ENCODE measurements around the gene UAP1L1.

UAP1L1 gene

DNA sequence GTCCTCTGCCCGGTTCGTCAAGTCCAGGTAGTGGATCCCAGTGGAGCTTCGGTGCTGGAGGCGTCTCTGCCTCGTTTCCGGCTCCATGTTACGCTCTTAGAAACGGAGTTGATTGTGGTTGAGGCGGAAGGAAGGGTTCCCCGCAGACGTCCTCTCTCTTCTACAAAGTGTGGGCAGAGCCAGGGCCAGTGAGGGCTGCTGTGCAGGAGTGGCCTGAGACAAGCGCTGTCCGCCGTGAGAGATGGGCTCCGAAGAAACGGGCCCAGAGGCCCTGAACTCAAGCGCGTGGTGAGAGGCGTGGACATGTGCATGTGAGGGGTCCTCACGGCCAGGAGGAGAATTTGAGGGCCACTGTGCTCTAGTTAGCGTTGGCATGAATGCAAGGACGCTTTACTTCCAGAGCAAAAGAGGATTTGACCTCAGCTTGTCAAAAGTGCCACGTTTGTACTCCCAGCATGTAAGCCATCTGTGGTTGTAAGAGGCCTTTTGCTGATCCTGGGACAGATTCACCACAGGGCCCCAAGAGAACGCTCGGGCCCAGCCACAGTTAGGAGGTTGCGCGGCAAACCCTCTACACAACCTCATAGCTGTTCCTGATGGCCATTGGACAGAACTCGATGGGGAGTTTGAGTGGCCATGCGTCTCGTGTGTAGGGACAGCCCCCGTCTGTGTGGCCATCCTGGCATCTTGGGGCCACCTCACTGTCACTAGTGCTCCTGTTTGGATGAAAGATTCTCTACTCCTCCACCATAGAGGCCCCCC, 19.6 kb downstream of the UAP1L1 start:
- DNase-seq (ENCODE audit: low read depth, low spot score) = no peak

DNA sequence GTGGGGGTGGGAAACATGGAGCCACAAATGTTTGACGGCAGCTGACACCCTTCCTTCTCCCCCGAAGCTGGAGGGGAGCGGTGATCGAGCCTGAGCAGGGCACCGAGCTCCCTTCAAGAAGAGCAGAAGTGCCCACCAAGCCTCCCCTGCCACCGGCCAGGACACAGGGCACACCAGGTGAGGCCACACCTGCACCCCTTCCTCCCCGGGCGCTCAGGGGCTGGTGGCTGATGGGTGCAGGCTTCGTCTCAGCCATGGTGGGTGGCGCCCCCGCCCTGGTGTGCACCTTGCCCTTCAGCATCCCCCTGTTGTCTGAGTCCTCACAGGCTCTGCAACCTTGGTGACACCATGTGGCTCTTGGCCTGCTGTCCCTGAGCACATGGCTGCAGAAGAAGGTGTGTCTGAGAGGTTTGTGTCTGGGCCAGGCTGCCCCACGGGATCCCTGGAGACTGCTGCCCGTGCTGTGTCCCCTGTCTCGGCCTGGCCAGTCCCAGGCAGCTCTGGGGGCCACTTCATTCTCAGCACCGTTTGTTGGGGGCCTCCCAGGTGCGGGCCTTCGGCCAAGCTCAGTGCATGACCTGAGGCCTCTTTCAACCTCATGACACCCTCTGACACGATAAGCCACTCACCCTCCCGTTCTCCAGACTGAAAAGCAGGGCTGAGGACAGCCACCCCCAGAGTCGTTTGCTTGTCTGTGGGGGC, 20.6 kb downstream of the UAP1L1 start:
- no peak for DNase-seq (ENCODE audit: low read depth, low spot score)

DNA sequence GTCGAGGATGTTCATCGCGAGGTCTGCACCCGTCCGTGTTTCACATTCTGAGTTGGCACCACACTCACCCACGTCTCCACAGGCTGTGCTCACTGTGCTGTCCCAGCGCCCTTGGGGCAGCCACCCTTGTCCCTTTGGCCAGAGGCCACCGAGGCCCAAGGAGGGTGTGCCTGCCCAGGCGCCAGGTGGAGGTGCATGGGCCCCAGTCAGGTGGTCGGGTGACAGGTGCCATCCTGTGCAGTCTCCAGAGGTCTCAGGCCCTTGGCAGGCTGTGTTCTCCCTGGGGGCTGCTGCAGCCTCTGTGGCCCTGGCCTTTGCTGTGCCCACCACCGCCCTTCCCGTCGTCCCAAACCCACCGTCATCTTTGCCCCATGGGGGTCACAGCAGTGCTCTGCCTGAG, 21.9 kb downstream of the UAP1L1 start:
- DNase-seq (ENCODE audit: low read depth, low spot score) = no peak

DNA sequence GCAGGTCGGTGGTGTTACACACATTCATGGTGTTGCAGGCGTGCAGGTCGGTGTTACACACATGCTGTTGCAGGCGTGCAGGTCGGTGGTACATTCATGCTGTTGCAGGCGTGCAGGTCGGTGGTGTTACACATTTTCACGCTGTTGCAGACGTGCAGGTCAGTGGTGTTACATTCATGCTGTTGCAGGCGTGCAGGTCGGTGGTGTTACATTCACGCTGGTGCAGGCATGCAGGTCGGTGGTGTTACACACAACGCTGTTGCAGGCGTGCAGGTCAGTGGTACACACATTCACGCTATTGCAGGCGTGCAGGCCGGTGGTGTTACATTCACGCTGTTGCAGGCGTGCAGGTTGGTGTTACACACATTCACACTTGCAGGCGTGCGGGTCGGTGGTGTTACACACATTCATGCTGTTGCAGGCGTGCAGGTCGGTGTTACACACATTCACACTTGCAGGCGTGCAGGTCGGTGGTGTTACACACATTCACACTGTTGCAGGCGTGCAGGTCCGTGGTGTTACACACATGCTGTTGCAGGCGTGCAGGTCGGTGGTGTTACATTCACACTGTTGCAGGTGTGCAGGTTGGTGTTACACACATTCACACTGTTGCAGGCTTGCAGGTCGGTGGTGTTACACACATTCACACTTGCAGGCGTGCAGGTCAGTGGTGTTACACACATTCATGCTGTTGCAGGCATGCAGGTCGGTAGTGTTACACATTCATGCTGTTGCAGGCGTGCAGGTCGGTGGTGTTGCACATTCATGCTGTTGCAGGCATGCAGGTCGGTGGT, 26.1 kb downstream of the UAP1L1 start:
- DNase-seq (ENCODE audit: low read depth, low spot score) = no peak

DNA sequence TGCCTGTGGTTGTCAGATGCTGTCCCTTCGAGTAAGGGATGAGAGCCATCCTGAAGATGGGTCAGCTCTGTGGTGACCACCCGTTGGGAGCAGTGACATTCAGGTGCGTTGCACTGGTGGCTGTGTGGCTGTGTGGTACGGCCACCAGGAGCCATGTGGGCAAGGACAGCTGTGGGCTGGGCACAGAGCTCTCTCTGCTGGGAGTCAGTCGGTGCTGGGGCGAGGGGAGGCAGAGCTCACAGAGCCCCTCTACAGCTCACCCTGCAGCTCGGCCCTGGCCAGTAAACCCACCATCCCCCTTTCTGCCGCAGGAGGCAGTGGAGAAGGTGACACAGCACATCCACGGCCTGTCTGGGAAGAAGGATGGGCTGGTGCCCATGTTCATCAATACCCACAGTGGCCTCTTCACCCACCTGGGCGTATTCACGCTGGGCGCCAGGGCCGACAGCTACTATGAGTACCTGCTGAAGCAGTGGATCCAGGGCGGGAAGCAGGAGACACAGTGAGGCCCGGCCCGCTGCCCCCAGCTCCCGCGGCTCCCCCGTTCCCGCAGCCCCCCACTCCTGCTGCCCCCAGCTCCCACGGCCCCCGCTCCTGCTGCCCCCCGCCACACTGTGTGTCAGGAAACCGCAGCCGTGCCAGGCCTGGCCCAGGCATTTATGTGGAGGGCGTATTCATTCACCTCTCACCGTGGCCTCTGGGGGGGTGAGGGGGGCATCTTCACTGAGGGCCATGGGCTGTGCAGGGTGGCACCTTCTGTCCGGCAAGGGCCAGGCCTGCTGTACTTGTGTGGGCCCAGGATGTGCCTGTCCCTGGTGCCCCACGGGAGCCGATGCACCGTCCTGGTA, 28.7 kb downstream of the UAP1L1 start:
- DNase-seq (ENCODE audit: low read depth, low spot score) = no peak

DNA sequence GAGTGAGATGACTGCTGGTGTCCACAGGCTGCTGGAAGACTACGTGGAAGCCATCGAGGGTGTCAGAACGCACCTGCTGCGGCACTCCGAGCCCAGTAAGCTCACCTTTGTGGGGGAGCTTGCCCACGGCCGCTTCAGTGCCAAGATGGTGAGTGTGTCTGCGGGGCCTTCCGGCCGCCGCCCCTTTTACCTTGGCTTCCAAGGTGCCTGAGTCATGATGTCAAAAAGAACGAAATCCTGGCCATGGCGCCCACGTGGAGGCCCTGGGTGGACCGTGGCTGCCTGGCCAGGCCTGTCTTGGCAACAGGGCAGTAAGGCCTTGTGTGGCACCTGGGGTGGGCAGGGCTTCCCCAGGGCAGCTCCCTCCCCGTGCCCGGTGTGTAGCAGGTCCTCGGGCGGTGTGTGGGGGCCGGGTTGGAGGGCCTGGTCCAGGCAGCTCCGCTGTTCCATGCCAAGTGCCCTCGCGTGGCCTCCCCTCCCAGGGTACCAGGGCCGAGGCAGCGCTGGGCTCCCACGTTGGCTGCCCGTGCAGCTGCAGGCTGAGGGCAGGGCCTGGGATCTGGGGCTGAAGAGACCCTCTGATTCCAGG, 29.4 kb downstream of the UAP1L1 start:
- no peak for DNase-seq (ENCODE audit: low read depth, low spot score)

DNA sequence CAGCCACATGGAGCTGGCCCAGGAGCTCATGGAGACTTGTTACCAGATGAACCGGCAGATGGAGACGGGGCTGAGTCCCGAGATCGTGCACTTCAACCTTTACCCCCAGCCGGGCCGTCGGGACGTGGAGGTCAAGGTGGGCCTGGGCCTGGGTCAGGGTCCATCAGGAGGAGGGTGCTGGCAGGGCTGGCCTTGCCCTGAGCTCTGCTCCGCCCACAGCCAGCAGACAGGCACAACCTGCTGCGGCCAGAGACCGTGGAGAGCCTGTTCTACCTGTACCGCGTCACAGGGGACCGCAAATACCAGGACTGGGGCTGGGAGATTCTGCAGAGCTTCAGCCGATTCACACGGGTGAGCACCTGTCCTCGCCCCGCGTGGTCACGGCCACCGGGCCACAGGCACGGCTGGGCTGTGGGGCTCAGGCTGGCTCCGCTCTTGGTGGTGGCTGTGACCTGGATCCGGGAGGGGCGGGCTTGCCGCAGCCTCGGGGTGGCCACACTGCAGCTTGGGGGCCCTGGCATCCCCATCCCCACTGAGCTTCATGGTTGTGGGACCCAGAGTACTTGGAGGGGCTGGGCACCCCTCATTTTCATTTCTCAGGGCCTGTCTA, 30.1 kb downstream of the UAP1L1 start:
- DNase-seq (ENCODE audit: low read depth, low spot score) = no peak

DNA sequence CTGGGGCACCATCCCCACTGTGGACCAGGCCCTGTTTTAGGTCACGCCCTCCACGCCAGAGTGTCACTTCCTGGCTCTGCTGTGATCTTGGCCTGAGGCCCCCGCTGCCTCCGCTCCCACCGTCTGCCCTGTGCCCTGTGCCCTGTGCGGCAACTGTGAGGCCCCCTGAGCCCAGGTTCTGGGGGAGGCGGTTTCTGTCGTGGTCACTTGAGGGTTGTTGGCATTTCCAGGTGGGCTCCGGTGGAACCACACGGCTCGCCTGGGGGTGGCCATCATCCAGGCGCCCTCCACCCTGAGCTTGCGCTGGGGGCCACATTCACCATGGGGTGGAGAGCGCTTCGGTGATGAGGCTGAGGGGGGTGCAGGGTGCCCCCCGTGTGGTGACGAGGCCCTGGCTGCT, 30.7 kb downstream of the UAP1L1 start:
- DNase-seq (ENCODE audit: low read depth, low spot score) = no peak

DNA sequence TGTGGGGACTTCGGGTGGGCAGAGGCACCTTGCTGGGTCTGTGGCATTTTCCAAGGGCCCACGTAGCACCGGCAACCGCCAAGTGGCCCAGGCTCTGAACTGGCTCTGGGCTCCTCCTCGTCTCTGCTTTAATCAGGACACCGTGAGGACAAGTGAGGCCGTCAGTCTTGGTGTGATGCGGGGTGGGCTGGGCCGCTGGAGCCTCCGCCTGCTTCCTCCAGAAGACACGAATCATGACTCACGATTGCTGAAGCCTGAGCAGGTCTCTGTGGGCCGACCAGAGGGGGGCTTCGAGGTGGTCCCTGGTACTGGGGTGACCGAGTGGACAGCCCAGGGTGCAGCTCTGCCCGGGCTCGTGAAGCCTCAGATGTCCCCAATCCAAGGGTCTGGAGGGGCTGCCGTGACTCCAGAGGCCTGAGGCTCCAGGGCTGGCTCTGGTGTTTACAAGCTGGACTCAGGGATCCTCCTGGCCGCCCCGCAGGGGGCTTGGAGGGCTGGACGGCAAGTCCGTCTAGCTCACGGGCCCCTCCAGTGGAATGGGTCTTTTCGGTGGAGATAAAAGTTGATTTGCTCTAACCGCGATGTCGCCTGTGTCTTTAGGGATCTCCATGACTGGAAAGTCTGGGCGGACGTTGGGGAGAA, 31.4 kb downstream of the UAP1L1 start:
- no peak for DNase-seq (ENCODE audit: low read depth, low spot score)

DNA sequence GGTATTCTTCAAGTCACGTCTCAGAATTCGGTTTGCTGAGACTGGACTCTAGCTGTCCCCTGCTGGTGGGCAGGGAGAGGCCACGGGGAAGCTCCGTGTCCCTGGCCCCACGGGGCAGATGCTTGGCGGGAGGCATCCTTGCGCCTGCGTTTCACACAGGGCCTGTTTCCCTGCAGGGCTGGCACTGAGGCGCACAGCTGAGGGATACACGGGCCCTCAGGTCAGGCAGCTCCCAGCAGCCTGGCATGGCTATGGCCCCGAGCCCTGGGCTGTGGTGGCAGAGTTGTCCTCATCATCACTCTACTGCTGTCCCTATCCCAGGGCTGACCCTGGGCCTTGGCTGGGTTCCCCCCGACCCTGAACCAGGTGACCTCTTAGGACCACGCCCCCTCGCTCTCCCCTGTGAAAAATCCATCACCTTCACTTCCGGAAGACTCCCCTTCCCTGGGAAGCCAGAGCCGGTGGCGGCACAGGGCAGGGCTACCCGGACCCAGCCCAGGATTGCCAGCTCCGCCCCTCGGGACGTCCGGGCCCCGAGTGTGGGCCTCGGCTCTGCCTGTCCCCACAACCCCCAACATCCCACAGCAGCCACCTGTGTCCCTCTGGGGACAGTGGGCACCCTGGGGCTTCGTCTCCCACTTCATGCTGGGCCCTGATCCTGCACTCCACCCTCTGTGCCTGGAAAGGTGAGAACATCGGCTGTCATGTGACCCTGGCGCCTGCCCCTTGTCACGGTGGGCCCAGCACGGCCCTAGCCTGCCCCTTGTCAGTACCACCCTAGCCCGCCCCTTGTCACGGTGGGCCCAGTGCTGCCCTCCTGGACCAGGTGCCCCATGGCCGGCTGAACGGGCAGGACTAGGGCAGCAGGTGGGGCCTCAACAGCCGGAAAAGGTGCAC, 32.2 kb downstream of the UAP1L1 start:
- no peak for DNase-seq (ENCODE audit: low read depth, low spot score)

DNA sequence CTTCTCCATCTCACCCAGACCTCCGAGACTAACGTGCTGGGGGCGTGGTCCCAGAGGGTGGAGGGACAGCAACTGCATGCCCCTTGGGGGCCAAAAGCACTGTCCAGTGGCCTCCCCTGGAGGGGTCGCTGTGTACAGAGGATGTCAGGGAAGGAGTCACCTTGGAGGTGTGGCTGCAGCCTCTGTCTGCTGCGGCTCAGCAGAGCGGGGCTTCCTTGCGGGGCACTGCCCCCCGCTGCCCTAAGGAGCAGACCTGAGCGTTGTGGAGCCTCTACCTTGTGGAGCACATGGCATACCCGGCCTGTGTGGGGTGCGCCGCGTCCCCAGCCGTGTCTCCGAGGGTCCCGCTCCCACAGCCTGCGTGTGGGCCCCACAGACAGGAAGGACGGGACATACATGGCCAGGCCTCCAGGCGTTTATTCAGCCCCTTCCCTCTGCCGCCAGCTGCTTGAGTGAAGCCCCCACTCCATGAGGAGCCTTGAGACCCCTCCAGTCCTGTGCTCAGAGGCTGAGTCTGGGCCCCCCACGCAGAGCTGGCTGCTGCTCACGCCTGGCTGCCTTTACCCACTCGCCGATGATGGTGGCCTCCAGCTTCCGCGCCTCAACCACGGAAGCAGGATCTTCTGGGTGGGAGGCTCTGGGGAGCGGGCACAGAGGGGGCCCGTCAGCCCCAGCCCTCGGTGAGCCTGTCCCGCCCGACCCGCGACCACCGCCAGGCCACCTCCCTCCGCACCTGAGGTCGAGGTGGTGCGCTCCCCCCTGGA, 33.0 kb downstream of the UAP1L1 start:
- no peak for DNase-seq (ENCODE audit: low read depth, low spot score)

DNA sequence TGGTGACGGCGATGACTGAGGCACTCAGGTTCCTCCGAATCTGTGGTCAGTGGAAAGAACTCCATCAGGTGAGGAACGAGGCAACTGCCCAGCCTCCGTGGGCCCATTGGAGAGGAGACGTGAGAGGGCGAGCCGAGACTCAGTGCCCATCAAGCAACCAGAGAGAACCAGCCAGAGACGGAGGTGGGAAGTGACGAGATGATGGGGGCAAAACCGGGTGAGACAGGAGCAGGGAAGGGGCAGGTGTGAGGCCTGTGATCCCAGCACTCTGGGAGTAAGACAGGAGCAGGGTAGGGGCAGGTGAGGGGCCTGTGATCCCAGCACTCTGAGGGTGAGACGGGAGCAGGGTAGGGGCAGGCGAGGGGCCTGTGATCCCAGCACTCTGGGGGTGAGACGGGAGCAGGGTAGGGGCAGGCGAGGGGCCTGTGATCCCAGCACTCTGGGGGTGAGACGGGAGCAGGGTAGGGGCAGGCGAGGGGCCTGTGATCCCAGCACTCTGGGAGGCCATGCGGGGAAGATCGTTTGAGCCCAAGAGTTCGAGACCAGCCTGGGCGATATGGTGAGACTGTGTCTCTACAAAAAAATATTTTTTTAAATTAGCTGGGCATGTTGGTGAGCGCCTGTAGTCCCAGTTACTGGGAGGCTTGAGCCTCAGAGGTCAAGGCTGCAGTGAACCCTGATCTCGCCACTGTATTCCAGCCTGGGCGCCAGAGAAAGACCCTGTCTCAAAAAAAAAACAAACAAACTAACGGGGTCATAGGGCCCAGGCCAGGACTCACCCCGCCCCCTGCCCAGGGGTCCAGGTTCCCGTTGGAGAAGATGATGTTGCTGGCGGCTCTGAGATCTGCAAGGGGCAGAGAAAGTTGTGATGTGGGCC, 33.8 kb downstream of the UAP1L1 start:
- no peak for DNase-seq (ENCODE audit: low read depth, low spot score)

DNA sequence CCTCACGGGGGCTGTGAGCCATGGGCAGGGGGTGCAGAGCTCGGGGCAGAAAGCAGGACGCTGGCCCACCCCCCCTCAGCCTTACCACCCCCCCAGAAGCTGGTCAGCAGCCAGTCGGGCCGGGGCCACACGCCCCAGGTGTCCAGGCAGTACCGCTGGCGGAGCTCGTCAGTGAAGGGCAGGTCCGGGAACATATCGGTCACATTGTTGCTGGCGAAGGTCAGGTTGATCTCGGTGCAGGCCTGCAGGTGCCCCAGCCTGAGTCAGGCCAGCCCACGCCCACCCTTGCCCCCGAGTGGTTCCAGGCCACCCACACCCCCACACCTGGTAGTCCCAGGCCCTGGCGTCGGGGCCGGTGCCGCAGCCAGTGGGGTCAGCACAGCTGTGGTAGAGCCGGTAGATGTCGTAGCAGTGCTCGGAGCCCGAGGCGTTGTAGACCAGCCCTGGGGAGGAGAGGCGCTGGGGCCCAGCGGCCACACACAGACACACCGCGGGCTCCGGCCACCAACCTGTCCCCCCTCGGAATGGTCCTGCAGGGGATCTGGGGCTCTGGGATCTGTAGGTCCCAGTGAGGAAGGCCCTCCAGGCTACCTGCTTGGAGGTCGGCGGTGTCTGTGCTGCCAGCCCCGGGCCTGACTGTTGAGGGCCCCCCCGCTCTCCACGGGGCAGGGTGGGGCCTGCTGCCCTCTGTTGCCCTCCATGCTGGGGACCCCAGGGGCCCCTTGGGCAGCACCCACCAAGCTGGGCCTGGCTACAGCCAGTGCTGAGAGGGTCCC, 34.7 kb downstream of the UAP1L1 start:
- no peak for DNase-seq (ENCODE audit: low read depth, low spot score)

DNA sequence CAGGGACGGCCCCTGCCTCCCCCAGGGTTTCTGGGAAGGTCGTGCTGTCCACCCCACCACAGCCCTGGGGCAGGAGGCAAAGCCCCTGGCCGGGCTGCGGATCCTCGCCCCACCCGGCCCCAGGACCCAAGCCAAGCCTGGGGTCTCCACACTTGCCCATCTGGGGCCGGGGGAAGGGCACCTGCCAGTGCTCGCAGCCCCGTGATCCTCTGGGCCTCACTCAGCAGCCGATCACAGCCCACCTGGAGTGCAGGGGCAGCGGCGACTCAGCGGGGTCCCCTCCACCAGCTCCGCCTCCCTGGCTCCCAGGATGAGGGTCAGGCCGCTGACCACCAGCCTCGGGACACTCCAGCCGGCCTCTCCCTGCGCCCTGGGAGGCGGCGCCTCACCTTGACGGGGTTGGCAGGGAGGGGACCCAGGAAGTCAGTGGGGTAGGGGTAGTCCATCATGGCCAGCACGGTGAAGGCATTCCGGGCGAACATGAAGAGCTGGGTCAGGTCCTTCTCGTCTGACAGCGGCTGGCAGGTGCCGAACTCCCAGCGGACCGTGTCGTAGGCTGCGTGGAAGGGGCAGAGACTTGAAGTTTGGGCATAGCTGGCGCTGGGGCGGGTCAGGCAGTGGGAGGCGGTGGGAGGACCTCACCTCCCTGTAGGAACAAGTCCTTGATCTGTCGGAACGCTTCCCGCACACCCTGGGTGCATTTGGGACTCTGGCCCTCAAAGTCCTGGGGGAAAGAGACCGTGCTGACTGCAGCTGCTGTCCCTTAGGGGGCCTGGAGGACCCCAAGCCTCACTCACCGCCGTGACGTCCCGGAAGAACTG, 35.5 kb downstream of the UAP1L1 start:
- no peak for DNase-seq (ENCODE audit: low read depth, low spot score)

DNA sequence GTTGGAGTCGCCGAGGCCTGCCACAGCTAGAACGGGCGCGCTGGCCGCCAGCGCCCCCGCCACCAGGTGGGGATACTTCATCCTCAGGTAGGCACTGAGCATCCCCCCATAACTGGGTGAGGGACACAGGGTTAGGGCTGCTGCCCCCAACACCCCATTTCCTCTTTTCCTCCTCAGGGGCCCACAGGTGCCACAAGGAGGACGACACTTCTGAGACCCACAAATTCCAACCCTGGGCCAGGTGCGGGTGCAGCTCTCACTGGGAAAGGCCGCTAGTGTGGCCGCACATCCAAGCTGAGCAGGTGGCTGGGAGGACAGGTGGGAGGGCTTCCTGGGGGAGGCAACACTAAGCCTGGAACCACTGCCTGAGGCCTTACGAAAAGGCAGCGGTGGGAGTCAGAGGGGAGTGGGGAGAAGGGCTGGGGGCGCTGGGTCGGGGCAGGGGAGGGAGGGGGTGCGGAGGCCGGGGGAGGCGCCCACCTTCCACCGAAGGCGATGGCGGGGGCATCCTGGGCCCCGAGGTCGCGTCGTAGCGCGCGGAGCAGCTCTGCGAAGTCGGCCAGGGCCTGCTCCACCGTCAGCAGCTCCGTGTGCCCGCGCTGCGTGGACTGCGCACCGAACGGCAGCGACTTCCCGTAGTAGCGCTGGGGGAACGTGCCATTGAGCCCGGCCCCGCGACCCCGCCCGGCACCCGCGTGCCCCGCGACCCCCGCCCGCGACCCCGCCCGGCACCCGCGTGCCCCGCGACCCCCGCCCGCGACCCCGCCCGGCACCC, 36.3 kb downstream of the UAP1L1 start:
- DNase-seq (ENCODE audit: low read depth, low spot score) = no peak

Data from ELF-1 (cell line).